HG03175 (cell line): ENCODE measurements around the gene SPATA12.

Experiments used
- ATAC-seq: cut with Tn5 transposase; IDR thresholded peaks from one replicate; pipeline ENCODE4 v1.9.1; 2021; ENCODE audit warnings: mild to moderate bottlenecking, moderate library complexity; ENCODE audit not compliant: unreplicated experiment

SPATA12 gene

GRCh38 chr3:57048728-57049127 is 11.7 kb upstream of the SPATA12 start:
- no peak for ATAC-seq

GRCh38 chr3:57052662-57053061 is 7.8 kb upstream of the SPATA12 start:
- ATAC-seq: no peak

DNA sequence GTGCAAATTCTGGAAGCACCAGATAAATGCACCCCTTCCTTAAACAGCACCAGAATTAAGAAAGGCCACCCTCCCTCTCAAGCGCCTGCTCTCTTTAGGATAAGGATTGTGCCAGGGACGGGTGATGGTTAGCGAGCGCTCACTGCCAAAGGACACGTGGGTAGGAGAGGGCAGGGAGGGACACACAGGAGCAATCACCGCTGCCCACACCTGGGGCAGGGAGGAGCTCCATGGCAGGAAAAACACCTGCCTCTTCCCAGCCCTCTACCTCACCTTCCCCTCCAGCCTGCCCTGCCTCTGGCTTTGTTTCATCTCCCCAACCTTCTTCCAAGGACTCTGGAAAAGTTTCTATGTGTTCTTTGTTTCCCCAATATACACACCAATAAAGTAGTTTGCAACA is 7.3 kb upstream of the SPATA12 start:
- ATAC-seq: no peak

DNA sequence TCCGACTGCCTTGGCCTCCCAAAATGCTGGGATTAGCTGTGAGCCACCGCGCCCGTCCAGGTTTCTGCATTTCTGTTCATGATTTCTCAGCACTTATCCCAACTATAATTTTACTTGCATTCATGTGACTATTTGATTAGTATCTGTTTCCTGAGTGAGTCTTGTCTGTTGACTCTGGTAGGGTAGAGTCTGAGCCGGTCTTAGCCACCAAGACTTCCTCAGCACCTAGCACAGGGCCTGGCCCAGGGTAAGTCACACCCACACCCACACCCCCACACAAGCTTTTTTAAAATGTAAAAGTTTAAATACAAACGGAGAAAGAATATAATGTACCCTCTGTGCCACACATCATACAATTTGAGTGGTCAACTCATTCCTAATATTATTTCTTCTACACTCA is 3.1 kb upstream of the SPATA12 start:
- ATAC-seq: no peak

GRCh38 chr3:57059411-57059810 is 1.1 kb upstream of the SPATA12 start:
- ATAC-seq: no peak

DNA sequence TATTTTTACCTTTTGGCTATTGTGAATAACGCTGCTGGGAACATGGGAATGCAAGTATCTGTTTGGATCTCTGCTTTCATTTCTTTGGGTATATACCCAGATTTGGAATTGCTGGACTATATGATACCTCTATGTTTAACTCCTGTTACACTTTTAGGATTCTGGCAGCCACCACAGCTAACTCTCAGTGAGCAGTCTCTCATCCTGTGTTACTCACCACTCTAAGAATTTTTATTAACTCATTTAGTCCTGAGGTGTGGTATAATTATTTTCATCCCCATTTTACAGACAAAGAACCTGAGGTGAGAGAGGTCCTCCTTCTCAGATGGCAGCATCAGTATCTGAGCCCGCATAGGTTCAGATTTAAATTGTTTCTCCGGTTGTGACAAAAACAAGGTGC is 1.1 kb downstream of the SPATA12 start:
- ATAC-seq: no peak

- ATAC-seq: no peak
These were observed 1.7 kb downstream of the SPATA12 start for GRCh38 chr3:57062101-57062631.

- no peak for ATAC-seq
These were observed 2.6 kb downstream of the SPATA12 start for GRCh38 chr3:57063032-57063431.

GRCh38 chr3:57064001-57064400 is 3.5 kb downstream of the SPATA12 start:
- ATAC-seq: no peak

- ATAC-seq: no peak
These were observed 4.1 kb downstream of the SPATA12 start for GRCh38 chr3:57064572-57064971.

- no peak for ATAC-seq
These were observed 5.1 kb downstream of the SPATA12 start for GRCh38 chr3:57065588-57065987.

GRCh38 chr3:57066471-57066870 is 6.0 kb downstream of the SPATA12 start:
- ATAC-seq: no peak

- ATAC-seq: peak; percentile 100
These were observed 8.1 kb downstream of the SPATA12 start for GRCh38 chr3:57068437-57069089.

- no peak for ATAC-seq
These were observed 9.0 kb downstream of the SPATA12 start for GRCh38 chr3:57069503-57069902.

- ATAC-seq: no peak
These were observed 13.2 kb downstream of the SPATA12 start for GRCh38 chr3:57073628-57074027.

DNA sequence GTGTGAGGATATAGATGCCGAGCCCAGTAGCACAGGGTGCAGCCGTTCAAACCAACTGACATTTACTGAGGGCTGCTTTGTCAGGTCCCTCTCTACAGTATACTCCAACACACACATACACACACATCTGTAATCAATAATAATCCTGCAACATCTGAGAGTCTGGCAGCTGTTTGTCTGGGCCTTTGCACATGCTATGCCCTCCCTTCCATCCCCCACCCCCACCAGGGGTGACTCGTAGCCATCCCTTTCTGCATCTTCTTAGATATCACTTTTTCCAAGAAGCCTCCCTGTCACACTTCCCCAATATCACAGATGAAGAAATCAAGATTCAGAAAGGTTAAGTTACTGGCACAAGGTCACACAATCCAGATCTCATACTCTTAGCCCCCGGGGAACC is 13.7 kb downstream of the SPATA12 start:
- no peak for ATAC-seq

DNA sequence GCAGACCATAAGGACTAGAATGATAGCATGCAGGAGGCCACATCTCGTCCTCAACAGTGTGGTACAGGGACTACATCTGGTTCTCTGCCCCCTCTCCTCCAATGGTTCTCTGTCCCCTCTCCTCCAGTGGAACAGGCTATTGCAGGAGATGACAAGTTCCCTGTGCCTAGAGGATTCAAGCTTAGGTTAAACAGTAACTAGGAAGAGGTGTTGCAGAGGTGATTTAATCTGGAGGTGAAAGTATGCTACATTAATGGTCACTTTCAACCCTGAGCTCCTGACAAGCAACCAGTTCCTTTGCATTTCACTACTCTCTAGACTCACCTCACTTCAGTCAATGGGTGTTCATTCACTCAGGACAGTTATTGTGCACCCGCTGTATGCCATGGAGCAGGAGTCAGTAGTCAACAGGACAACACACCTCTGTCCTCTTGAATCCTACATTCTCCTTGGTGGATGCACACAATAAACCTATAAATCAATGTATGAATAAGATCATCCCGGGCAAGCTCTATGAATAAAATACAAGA is 16.0 kb downstream of the SPATA12 start:
- no peak for ATAC-seq

DNA sequence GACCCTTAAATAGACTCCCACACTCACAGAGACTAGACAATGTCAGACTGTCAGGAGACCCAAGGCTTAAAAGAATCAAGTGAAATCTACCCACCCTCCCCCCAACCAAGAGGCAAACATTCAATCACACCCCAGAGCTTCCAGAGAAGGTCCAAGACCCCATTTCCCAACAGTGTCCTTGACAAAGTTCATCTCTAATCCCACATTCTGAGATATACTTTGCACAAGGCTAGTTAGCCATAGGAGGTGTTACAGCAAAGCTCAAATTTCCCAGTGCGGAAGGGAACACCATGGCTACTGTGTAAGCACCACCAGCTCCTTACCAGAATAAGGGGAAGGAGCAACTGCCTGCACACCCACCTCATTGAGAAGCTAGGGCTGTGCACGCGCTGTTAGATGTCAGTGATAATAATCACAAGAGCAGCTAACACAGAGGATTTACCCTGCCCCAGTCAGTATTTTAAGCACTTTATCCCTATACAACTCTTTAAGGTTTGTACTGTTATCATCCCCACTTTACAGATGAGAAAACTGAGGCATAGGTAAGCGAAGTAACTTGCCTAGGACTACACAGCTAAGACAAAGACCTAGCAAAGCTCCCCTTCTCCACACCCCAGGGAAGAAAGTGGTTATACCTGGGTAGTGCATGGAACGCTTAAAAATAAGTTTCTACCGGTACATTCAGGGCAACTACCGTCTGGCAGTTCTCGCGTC is 17.3 kb downstream of the SPATA12 start:
- ATAC-seq: no peak

DNA sequence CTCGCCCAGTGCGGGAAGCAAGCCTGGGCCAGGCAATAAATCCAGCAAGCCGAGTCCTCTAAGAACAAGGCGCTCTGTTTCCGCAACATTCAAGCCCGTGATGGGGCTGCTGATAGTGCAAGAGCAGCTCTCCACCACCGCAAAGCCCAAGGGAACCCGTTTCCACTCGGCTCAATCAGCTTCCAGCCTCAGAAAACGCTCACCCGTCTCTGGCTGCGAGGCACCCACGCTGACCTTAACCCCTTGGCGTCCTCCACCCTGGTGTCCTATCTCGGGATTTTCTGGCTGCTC is 17.8 kb downstream of the SPATA12 start:
- no peak for ATAC-seq

DNA sequence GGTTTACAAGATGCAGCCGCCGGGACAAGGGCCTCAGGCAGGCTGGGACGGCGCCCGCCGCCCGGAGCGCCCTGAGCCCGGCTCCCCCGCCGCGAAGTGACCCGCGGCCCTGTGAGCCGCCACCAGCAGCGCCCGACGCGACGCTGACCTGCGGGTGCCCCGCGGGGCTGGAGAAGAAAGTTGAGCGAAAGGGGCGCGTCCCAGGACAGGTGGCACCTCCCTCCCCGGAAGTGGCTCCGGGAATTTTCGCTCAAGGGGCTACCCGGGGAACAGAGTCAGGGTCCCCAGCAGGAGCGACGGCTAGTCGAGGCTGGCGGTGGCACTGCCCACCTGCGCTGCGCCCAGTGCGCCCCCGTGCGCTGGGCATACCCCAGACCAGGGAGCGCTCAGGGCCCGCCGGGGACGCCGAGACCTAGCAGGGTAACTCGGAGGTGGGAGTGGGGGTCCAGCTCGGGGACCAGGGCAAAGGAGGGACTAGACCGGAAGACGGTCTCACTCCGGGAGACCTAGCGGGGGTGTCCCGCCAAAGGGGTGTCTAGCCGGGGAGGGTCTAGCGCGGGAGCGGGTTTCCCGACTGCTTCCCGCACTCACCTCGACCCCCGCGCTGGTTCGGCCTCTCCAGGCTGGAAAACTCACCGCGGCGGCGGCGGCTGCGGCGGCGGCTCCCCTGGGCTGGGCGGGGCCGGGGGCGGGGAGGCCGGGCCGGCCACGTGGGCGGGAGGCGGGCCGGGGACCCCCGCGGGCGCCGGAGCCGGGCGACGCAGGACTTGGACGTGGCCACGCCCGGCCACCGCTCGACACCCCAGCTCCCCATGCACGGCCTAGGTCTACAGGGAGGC is 18.4 kb downstream of the SPATA12 start:
- no peak for ATAC-seq

- no peak for ATAC-seq
These were observed 19.0 kb downstream of the SPATA12 start for GRCh38 chr3:57079474-57079831.

- no peak for ATAC-seq
These were observed 19.7 kb downstream of the SPATA12 start for GRCh38 chr3:57080171-57080570.
